Measurements from ENCODE around the gene MAPK11. TPM values are rescaled to one million over a fixed set of nuclear protein-coding genes. Genes with fewer than 3 reads are reported as not detected.

Gene MAPK11
- total RNA-seq, 1 experiment from 2014 or later, result 7.6 TPM

GRCh38 chr22:50286701-50287318 lies 16.6 kb upstream of the MAPK11 start:
- Histone ChIP-seq H3K79me2 (ENCODE audit: low read length) (peaks cover 29% of the 10 kb centered on the region), H3K4me1 (ENCODE audit: insufficient read depth, low read length) (peaks cover 12% of the 10 kb centered on the region), H3K4me3 (ENCODE audit: low read length) (no peak overlapping the region), H3K27ac (ENCODE audit: low read length) (no peak overlapping the region), H4K20me1 (ENCODE audit: low read length) (no peaks in the 10 kb centered on the region), H3F3A (ENCODE audit: low read length, unreplicated experiment) (no peaks in the 10 kb centered on the region), H2AFZ (ENCODE audit: low read length) (no peak overlapping the region), H3K9me3 (ENCODE audit: low read length) (no peaks in the 10 kb centered on the region), H3K9me2 (replicated peaks; ENCODE audit: low read length) (no peaks in the 10 kb centered on the region), H3K36me3 (ENCODE audit: low read depth, low read length) (peaks cover 1% of the 10 kb centered on the region; the same call in 1 of the 2 replicates), H3K27me3 (ENCODE audit: low read length) (no peaks in the 10 kb centered on the region), H3K4me2 (ENCODE audit: low read length) (no peak overlapping the region), H3K9ac (ENCODE audit: low read length) (no peak overlapping the region)
- CTCF ChIA-PET, result no interaction called here
- no peak for ATAC-seq
- no peak for DNase-seq
- BruUV-seq (replicated peaks), result no TSS peak
- intact Hi-C loops (cut with micrococcal nuclease), result no loop called here
- POLR2A ChIA-PET (ENCODE audit: unreplicated experiment), result no interaction called here
- TF ChIP-seq CTCF (conservative IDR thresholded peaks at IDR 0.05; ENCODE audit: low read depth, low read length) (no peak), EZH2 (IDR thresholded peaks at IDR 0.05; ENCODE audit: low read length, unreplicated experiment) (no peak)

- BruUV-seq (replicated peaks), result no TSS peak
- Histone ChIP-seq H3K9me3 (ENCODE audit: low read length) (no peaks in the 10 kb centered on the region), H3K4me3 (ENCODE audit: low read length) (no peak overlapping the region), H2AFZ (ENCODE audit: low read length) (no peak overlapping the region), H3F3A (ENCODE audit: low read length, unreplicated experiment) (no peaks in the 10 kb centered on the region), H3K27ac (ENCODE audit: low read length) (no peak overlapping the region), H3K9me2 (replicated peaks; ENCODE audit: low read length) (no peaks in the 10 kb centered on the region), H3K36me3 (ENCODE audit: low read depth, low read length) (peaks cover 7% of the 10 kb centered on the region; the same call in 1 of the 2 replicates), H3K9ac (ENCODE audit: low read length) (no peak overlapping the region), H3K79me2 (ENCODE audit: low read length) (peaks cover 29% of the 10 kb centered on the region), H4K20me1 (ENCODE audit: low read length) (no peaks in the 10 kb centered on the region), H3K4me2 (ENCODE audit: low read length) (no peak overlapping the region), H3K27me3 (ENCODE audit: low read length) (no peaks in the 10 kb centered on the region), H3K4me1 (ENCODE audit: insufficient read depth, low read length) (peaks cover 16% of the 10 kb centered on the region)
- no peak for TF ChIP-seq CTCF (conservative IDR thresholded peaks at IDR 0.05; ENCODE audit: low read depth, low read length)
- no peak for TF ChIP-seq EZH2 (IDR thresholded peaks at IDR 0.05; ENCODE audit: low read length, unreplicated experiment)
- no peak for TF ChIP-seq EZH2phosphoT487 (IDR thresholded peaks at IDR 0.05; ENCODE audit: borderline replicate concordance, low read length)
- intact Hi-C loops (cut with micrococcal nuclease), result no loop called here
- ATAC-seq, result no peak
- ChIA-PET POLR2A (ENCODE audit: unreplicated experiment) (no interaction called here), CTCF (no interaction called here)
- no peak for DNase-seq
Measured at GRCh38 chr22:50286275-50286674, 16.1 kb upstream of the MAPK11 start.

- Histone ChIP-seq H3K27me3 (ENCODE audit: low read length) (no peaks in the 10 kb centered on the region), H3K9me2 (replicated peaks; ENCODE audit: low read length) (no peaks in the 10 kb centered on the region), H3K36me3 (ENCODE audit: low read depth, low read length) (peaks cover 13% of the 10 kb centered on the region; the same call in 1 of the 2 replicates), H3K4me3 (ENCODE audit: low read length) (no peak overlapping the region), H3K4me2 (ENCODE audit: low read length) (no peak overlapping the region), H2AFZ (ENCODE audit: low read length) (no peak overlapping the region), H3K79me2 (ENCODE audit: low read length) (peaks cover 26% of the 10 kb centered on the region), H3K9me3 (ENCODE audit: low read length) (no peaks in the 10 kb centered on the region), H3K4me1 (ENCODE audit: insufficient read depth, low read length) (peaks cover 16% of the 10 kb centered on the region), H3F3A (ENCODE audit: low read length, unreplicated experiment) (no peaks in the 10 kb centered on the region), H3K9ac (ENCODE audit: low read length) (no peak overlapping the region), H4K20me1 (ENCODE audit: low read length) (no peaks in the 10 kb centered on the region), H3K27ac (ENCODE audit: low read length) (no peak overlapping the region)
- TF ChIP-seq EZH2 (IDR thresholded peaks at IDR 0.05; ENCODE audit: low read length, unreplicated experiment) (no peak), CTCF (conservative IDR thresholded peaks at IDR 0.05; ENCODE audit: low read depth, low read length) (no peak), EZH2phosphoT487 (IDR thresholded peaks at IDR 0.05; ENCODE audit: borderline replicate concordance, low read length) (no peak)
- no TSS peak for BruUV-seq (replicated peaks)
- DNase-seq (no peak), ATAC-seq (no peak)
- CTCF ChIA-PET, result no interaction called here
- intact Hi-C loops (cut with micrococcal nuclease), result no loop called here
- POLR2A ChIA-PET (ENCODE audit: unreplicated experiment), result no interaction called here
Measured at GRCh38 chr22:50285568-50286229, 15.5 kb upstream of the MAPK11 start.
